Measurements from ENCODE around the gene PIK3R3.

PIK3R3 gene

GRCh38 chr1:46132529-46133180 is at the start of gene PIK3R3:
PIK3R3 (minus strand) TSS chr1:46132629; CDS start chr1:46131952, 677 bp downstream.
- peak; percentile 64 for DNase-seq

DNA sequence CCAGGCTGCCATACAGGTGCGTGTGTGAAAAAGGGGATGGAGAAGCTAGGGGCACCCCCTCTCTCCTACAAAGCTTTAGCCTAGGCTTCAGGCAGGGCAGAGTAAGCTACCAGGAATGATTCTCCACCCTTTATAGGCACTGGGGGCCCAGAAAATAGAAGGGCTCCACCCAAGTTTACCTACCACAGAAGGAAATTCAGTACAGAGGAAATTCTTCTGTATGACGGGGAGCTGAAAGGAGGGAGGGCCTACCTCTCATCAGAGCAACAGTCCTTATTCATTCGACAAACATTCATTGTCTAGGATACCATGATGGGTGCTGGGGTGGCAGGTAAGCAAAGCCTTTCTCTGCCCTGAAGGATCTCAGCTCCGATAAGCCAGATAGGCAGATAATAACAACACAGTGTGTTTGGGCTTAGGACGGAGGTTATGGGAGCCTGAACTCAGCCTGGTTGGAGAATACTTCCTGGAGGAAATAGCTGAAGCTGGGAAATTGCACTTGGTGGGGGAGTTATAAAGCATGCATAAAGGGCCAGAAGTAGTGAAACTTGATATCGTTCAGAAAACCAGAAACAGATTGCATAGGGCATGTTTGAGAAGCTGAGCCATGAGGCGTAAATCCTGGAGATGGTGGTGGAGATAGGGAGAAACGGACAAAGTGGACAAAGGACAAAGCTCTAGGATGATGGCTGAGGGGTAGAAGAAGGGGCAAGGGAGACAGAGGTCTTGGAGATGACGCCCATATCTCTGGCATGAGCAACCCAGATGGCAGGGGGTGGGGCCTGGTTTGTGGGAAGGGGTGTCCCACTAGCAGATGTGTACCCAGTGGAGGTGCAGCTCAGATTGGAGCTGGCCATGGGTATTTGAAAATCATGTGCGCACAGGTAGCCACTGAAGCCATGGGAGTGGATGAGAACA is 49.2 kb upstream of the PIK3R3 start:
- no peak for DNase-seq

GRCh38 chr1:46180082-46180616 is 47.7 kb upstream of the PIK3R3 start:
- DNase-seq: no peak

DNA sequence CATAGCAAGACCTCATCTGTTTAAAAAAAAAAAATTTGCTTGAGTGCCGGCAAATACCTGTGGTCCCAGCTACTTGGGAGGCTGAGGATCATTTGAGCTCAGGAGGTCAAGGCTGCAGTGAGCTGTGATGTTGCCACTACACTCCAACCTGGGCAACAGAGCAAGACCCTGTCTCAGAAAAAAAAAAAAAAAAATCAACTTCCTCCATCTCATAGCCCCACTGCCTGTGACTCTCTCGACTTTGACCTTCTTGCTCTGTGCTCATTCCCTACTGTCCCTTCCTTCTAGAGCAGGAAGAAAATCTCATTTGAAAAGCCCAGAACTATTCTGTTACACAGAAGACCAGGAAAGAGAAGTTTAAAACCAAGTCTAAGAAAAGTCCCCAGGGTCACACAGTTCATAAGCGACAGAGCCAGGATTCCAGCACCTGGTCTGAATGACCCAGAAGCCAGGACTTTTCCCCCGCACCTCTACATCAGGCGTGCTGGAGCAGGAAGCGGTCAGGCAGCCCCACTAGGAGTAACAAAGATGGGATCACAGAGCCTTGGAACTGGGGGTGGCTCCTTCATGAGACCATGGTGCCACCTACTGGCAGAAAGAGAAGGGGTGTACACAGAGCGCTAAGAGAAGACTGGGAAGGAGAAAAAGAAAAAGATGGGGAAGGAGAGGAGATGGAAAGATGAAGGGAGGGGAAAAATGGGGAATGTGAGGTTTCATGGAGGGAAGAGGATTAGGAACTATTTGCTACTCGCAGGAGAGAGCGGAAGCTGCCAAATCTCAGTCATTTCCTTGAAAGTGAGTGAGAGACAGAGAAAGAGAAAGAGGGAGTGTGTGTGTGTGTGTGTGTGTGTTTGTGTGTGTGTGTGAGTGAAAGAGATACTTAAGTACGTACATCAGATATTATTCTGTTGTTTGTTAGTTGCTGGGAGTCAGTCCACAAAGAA is 47.0 kb upstream of the PIK3R3 start:
- peak; percentile 60 for DNase-seq

GRCh38 chr1:46176211-46176865 is 43.9 kb upstream of the PIK3R3 start, which contains the start of gene P3R3URF:
P3R3URF (minus strand) TSS chr1:46176488; CDS start chr1:46176471, 17 bp downstream.
- no peak for DNase-seq

GRCh38 chr1:46175243-46175642 is 42.8 kb upstream of the PIK3R3 start:
- no peak for DNase-seq

DNA sequence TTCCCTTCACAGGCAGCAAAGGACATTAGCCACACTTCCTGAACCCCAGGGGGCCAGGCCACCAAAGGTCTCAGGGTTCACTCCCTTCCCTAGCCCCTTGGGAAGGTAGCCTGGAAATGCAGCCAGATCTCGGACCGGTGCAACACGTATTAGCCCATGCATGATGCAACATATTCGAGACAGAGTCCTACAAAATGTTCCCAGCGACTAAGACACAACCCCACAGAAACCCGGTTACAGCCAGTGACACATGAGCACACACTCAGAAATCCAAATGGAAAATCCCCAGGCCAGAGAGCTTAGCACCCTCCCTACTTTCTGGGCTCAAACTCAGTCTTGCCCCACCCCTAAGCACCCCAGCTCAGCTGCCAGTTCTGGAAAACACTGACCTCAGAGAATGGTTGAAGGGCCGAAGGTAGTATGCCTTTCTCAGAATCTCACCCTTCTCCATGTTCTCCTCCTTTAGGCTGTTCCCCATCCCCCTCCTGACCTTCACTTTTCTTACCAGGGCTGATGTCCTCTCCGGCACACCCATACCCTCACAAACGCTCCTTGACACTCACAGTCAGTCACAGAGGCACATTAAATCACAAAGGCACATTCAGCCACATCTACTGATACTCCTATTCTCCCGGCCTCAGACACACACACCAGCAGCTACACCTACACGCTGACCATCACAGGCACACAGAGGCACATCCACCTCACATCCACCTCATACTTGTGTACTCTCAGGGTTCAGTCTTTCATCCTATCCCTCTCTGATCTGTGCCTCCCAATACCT is 42.2 kb upstream of the PIK3R3 start, which contains the start of gene TSPAN1:
Gene TSPAN1 (plus strand): TSS at position 640 of the 784 bp plus-strand sequence. CDS start 6,021 bp downstream, outside the sequence.
- no peak for DNase-seq

GRCh38 chr1:46173361-46173856 is 41.0 kb upstream of the PIK3R3 start:
- no peak for DNase-seq

DNA sequence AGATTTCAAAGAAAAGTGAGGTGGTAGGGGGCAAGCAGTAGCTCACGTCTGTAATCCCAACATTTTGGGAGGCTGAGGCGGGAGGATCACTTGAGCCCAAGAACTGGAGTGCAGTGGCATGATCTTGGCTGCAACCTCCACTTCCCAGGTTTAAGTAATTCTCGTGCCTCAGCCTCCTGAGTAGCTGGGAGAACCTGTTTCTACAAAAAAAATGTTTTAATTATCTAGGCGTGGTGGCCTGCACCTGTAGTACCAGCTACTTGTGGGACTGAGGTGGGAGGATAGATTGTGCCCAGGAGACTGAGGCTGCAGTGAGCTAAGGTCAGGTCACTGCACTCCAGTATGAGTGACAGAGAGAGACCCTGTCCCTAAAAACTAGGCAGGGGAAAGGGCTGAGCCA is 39.9 kb upstream of the PIK3R3 start:
- no peak for DNase-seq

GRCh38 chr1:46171871-46172270 is 39.4 kb upstream of the PIK3R3 start:
- DNase-seq: no peak

- no peak for DNase-seq
These were observed 38.9 kb upstream of the PIK3R3 start for GRCh38 chr1:46171351-46171750.

GRCh38 chr1:46169811-46170454 is 37.5 kb upstream of the PIK3R3 start:
- no peak for DNase-seq

- no peak for DNase-seq
These were observed 36.0 kb upstream of the PIK3R3 start for GRCh38 chr1:46168477-46168876.

- DNase-seq: peak; percentile 17
These were observed 34.4 kb upstream of the PIK3R3 start for GRCh38 chr1:46166521-46167462.

DNA sequence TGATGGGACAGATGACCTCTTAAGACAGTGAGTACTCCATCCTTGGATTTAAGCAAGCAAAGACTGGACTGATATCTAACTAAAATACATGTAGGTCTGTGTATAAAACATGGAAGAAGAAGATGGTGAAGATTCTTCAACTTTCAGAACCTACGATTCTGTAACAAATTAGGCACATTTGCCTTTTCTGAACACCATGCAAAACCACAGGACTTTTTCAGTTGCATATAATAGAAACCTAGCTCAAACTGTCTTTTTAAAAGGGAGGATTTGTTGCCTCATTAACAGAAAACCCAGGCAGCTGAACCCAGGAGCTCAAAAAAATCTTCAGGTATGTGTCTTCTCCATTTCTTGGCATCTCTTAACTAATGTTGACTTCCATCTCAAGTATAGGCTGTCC is 27.8 kb upstream of the PIK3R3 start:
- DNase-seq: no peak

- no peak for DNase-seq
These were observed 27.1 kb upstream of the PIK3R3 start for GRCh38 chr1:46159516-46159915.

GRCh38 chr1:46158312-46159281 is 26.2 kb upstream of the PIK3R3 start:
- DNase-seq: no peak

- DNase-seq: no peak
These were observed 25.5 kb upstream of the PIK3R3 start for GRCh38 chr1:46157916-46158311.
